ENCODE measurements around the gene SERINC2.
"Not testable (repeated sequence)": the region's sequence is repeated elsewhere in the genome, so short reads cannot be mapped to it uniquely, and the experiment has no call there.

The SERINC2 gene

GRCh38 chr1:31478167-31478566 lies 65.2 kb downstream of the SERINC2 start:
- Histone ChIP-seq H3K9ac (ENCODE audit: low read depth, low read length) (no peak overlapping the region), H3K36me3 (ENCODE audit: insufficient read depth, low read length) (no peaks in the 10 kb centered on the region), H3K27ac (ENCODE audit: low read depth, low read length) (no peak overlapping the region), H3K9me3 (ENCODE audit: insufficient read depth, low read depth, low read length) (peaks cover 10% of the 10 kb centered on the region; the same call in 1 of the 2 replicates), H3K4me3 (ENCODE audit: low read length) (no peak overlapping the region), H3K4me1 (ENCODE audit: insufficient read depth, low read length) (no peaks in the 10 kb centered on the region), H3K27me3 (ENCODE audit: insufficient read depth, low read length) (no peaks in the 10 kb centered on the region)
- WGBS, result 93% methylated on average over 2 of the region's 2 CpGs

- WGBS, result 100% methylated on average over 1 of the region's 2 CpGs
- no peak overlapping the region for H3K4me3 ChIP-seq (ENCODE audit: low read length)
- H3K36me3 ChIP-seq (ENCODE audit: insufficient read depth, low read length), result no peaks in the 10 kb centered on the region
- H3K4me1 ChIP-seq (ENCODE audit: insufficient read depth, low read length), result peaks cover 8% of the 10 kb centered on the region; the same call in 1 of the 2 replicates
- no peak overlapping the region for H3K27ac ChIP-seq (ENCODE audit: low read depth, low read length)
- peaks cover 10% of the 10 kb centered on the region; the same call in 1 of the 2 replicates for H3K9me3 ChIP-seq (ENCODE audit: insufficient read depth, low read depth, low read length)
- no peak overlapping the region for H3K9ac ChIP-seq (ENCODE audit: low read depth, low read length)
- no peaks in the 10 kb centered on the region for H3K27me3 ChIP-seq (ENCODE audit: insufficient read depth, low read length)
Measured at GRCh38 chr1:31479811-31480210, 66.8 kb downstream of the SERINC2 start.

- 48% methylated on average over 2 of the region's 4 CpGs for WGBS
- H3K4me1 ChIP-seq (ENCODE audit: insufficient read depth, low read length), result peaks cover 14% of the 10 kb centered on the region
- H3K4me3 ChIP-seq (ENCODE audit: low read length); H3K36me3 ChIP-seq (ENCODE audit: insufficient read depth, low read length); H3K27ac ChIP-seq (ENCODE audit: low read depth, low read length); H3K9ac ChIP-seq (ENCODE audit: low read depth, low read length); H3K27me3 ChIP-seq (ENCODE audit: insufficient read depth, low read length); H3K9me3 ChIP-seq (ENCODE audit: insufficient read depth, low read depth, low read length): not testable (repeated sequence)
Measured at GRCh38 chr1:31480426-31480825, 67.4 kb downstream of the SERINC2 start.

GRCh38 chr1:31482482-31483011 lies 69.5 kb downstream of the SERINC2 start:
- peaks cover 10% of the 10 kb centered on the region; the same call in 1 of the 2 replicates for H3K9me3 ChIP-seq (ENCODE audit: insufficient read depth, low read depth, low read length)
- no peak overlapping the region for H3K4me3 ChIP-seq (ENCODE audit: low read length)
- 95% methylated on average over 4 of the region's 6 CpGs for WGBS
- H3K27me3 ChIP-seq (ENCODE audit: insufficient read depth, low read length), result no peaks in the 10 kb centered on the region
- no peak overlapping the region for H3K9ac ChIP-seq (ENCODE audit: low read depth, low read length)
- no peaks in the 10 kb centered on the region for H3K36me3 ChIP-seq (ENCODE audit: insufficient read depth, low read length)
- H3K27ac ChIP-seq (ENCODE audit: low read depth, low read length), result no peak overlapping the region
- peaks cover 24% of the 10 kb centered on the region for H3K4me1 ChIP-seq (ENCODE audit: insufficient read depth, low read length)

- Histone ChIP-seq H3K27ac (ENCODE audit: low read depth, low read length) (no peak overlapping the region), H3K9ac (ENCODE audit: low read depth, low read length) (no peak overlapping the region), H3K4me3 (ENCODE audit: low read length) (no peak overlapping the region), H3K9me3 (ENCODE audit: insufficient read depth, low read depth, low read length) (peaks cover 10% of the 10 kb centered on the region; the same call in 1 of the 2 replicates), H3K27me3 (ENCODE audit: insufficient read depth, low read length) (no peaks in the 10 kb centered on the region), H3K4me1 (ENCODE audit: insufficient read depth, low read length) (peaks cover 24% of the 10 kb centered on the region), H3K36me3 (ENCODE audit: insufficient read depth, low read length) (no peaks in the 10 kb centered on the region)
- WGBS, result 93% methylated on average over 11 of the region's 13 CpGs
Measured at GRCh38 chr1:31483012-31483946, 70.3 kb downstream of the SERINC2 start.
